Measurements from ENCODE around the gene TCP10L. TPM values are rescaled to one million over a fixed set of nuclear protein-coding genes. Genes with fewer than 3 reads are reported as not detected.
"Not testable (repeated sequence)": the region's sequence is repeated elsewhere in the genome, so short reads cannot be mapped to it uniquely, and the experiment has no call there.

The TCP10L gene
- total and polyA plus RNA-seq, 2 of the 13 experiments (the other 11 are each of a cell fraction or from before 2014, with no cell fraction given), result 0.90 to 2.4 TPM

- CTCF ChIA-PET (ENCODE audit: low intra/inter-chr PET ratio, low total read pairs), result not testable (repeated sequence)
Observed at GRCh38 chr21:32543056-32543455, 42.3 kb downstream of the TCP10L start.

GRCh38 chr21:32539378-32539777 is 45.9 kb downstream of the TCP10L start:
- ATAC-seq, result no peak
- intact Hi-C loops (cut with micrococcal nuclease; ENCODE audit: unreplicated experiment) (no loop called here), in situ Hi-C loops (cut with HindIII; ENCODE audit: extremely low pct_ligation_motif_present, low pct_unique_long_range_greater_than_20kb) (no loop called here)
- H4K20me1 ChIP-seq (ENCODE audit: insufficient read depth, low read length), result no peaks in the 10 kb centered on the region
- DNase-seq (ENCODE audit: low spot score), result no peak
- WGBS (ENCODE audit: low lambda C conversion rate), result 67% methylated on average over 3 of the region's 6 CpGs
- CTCF ChIA-PET (ENCODE audit: low intra/inter-chr PET ratio, low total read pairs), result no interaction called here
- no peaks in the 10 kb centered on the region for H3K36me3 ChIP-seq (replicated peaks in 1 of 2; ENCODE audit: control insufficient read depth in 1 of 2, insufficient read depth in 2 of 2, low read length in 2 of 2)
- no peak for FAIRE-seq
- H3K79me2 ChIP-seq (ENCODE audit: insufficient read depth, low read length), result no peaks in the 10 kb centered on the region
- BruUV-seq (replicated peaks), result no TSS peak
- peaks cover 26% of the 10 kb centered on the region for H3K4me1 ChIP-seq (ENCODE audit: insufficient read depth, low read length)
- no peak overlapping the region for H3K4me3 ChIP-seq (replicated peaks in 1 of 3; ENCODE audit: insufficient read depth in 1 of 3, low read depth in 2 of 3, low read length in 3 of 3)
- no peaks in the 10 kb centered on the region for H3K27me3 ChIP-seq (ENCODE audit: control insufficient read depth in 1 of 2, insufficient read depth in 2 of 2, low read length in 2 of 2)
- no peak overlapping the region for H2AFZ ChIP-seq (ENCODE audit: low read length)
- H3K27ac ChIP-seq (ENCODE audit: extremely low read length, insufficient read depth, low read length), result no peak overlapping the region
- H3K9ac ChIP-seq (ENCODE audit: insufficient read depth, low read depth, low read length), result no peak overlapping the region
- POLR2A ChIA-PET, result no interaction called here
- no peaks in the 10 kb centered on the region for H3K9me3 ChIP-seq (ENCODE audit: low read length)
- H3K4me2 ChIP-seq (ENCODE audit: low read depth, low read length), result no peak overlapping the region
- TF ChIP-seq RFX1 (IDR thresholded peaks at IDR 0.05) (no peak), ZFAT (CRISPR knock-in tag; conservative IDR thresholded peaks at IDR 0.05) (no peak), ZNF883 (CRISPR knock-in tag; IDR thresholded peaks at IDR 0.05; ENCODE audit: not compliant biosample characterization) (no peak), ZSCAN25 (CRISPR knock-in tag; IDR thresholded peaks at IDR 0.05) (no peak), GMEB2 (CRISPR knock-in tag; IDR thresholded peaks at IDR 0.05; ENCODE audit: low read depth) (no peak), ZNF274 (CRISPR knock-in tag; IDR thresholded peaks at IDR 0.05) (no peak), ZNF260 (CRISPR knock-in tag; IDR thresholded peaks at IDR 0.05; ENCODE audit: borderline replicate concordance, low read depth) (no peak), PREB (CRISPR knock-in tag; IDR thresholded peaks at IDR 0.05) (no peak), ZNF20 (CRISPR knock-in tag; IDR thresholded peaks at IDR 0.05) (no peak), ZNF589 (CRISPR knock-in tag; conservative IDR thresholded peaks at IDR 0.05) (no peak), WIZ (CRISPR knock-in tag; IDR thresholded peaks at IDR 0.05) (no peak)

More at GRCh38 chr21:32543056-32543455, 42.3 kb downstream of the TCP10L start:
- FAIRE-seq; H3K9ac ChIP-seq (ENCODE audit: insufficient read depth, low read depth, low read length); POLR2A ChIA-PET; H3K27me3 ChIP-seq (ENCODE audit: control insufficient read depth in 1 of 2, insufficient read depth in 2 of 2, low read length in 2 of 2); H4K20me1 ChIP-seq (ENCODE audit: insufficient read depth, low read length); H2AFZ ChIP-seq (ENCODE audit: low read length); intact Hi-C loops (cut with micrococcal nuclease; ENCODE audit: unreplicated experiment); H3K27ac ChIP-seq (ENCODE audit: extremely low read length, insufficient read depth, low read length); in situ Hi-C loops (cut with HindIII; ENCODE audit: extremely low pct_ligation_motif_present, low pct_unique_long_range_greater_than_20kb); H3K4me1 ChIP-seq (ENCODE audit: insufficient read depth, low read length); H3K4me3 ChIP-seq (replicated peaks in 1 of 3; ENCODE audit: insufficient read depth in 1 of 3, low read depth in 2 of 3, low read length in 3 of 3); ATAC-seq; DNase-seq (ENCODE audit: low spot score); H3K4me2 ChIP-seq (ENCODE audit: low read depth, low read length); H3K9me3 ChIP-seq (ENCODE audit: low read length); H3K36me3 ChIP-seq (replicated peaks in 1 of 2; ENCODE audit: control insufficient read depth in 1 of 2, insufficient read depth in 2 of 2, low read length in 2 of 2); H3K79me2 ChIP-seq (ENCODE audit: insufficient read depth, low read length); BruUV-seq (replicated peaks): not testable (repeated sequence)
- WGBS (ENCODE audit: low lambda C conversion rate), result 87% methylated on average over 2 of the region's 2 CpGs

All from HepG2 (cell line).